GM19395 (cell line): ENCODE measurements around the gene PHF14.

Source experiments
- ATAC-seq: cut with Tn5 transposase; IDR thresholded peaks from one replicate; pipeline ENCODE4 v1.9.1; 2021; ENCODE audit warnings: mild to moderate bottlenecking, moderate library complexity; ENCODE audit not compliant: unreplicated experiment

PHF14 gene

DNA sequence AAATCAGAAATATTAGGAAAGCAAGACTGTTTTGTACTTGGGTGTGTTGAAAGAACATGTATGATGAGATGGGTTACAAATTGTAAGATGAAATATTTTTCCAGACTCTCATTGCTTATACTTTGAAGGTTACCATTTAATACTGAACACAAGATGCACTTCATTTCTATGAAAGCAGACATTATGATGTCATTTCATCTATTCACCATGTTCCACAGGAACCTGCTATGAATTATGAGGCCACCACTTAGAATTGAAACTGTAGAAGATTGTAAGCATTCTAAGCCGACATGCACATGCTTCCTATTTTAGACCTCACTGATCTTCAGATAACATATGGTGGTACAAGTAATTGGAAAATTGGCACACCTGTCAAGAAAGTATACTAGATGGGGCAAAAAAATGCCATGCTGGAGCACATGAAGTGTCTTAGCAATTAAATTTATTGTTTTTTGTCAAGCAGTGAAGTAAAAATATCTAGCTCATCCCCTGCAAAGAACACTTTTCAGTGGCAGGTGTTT lies 195.0 kb downstream of the PHF14 start:
- no peak for ATAC-seq

DNA sequence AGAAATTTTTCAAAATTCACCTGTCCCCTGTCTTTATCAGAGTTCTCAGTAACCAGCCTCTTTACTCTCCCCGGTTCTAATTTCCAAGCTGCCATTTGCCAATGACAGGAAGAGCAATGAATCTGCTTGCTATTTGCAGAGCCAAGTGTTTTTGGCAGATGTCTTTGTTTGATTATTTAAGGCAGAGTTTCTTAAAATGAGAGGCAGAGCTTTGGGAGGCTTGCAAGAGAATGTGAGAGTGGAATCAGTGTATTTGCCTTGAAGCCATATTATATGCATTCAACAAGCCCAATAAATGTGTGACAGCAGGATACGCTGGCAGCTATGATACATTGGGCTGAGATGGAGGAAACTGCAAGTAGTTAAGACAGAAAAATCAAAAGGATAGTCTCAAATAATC lies 196.5 kb downstream of the PHF14 start:
- no peak for ATAC-seq

DNA sequence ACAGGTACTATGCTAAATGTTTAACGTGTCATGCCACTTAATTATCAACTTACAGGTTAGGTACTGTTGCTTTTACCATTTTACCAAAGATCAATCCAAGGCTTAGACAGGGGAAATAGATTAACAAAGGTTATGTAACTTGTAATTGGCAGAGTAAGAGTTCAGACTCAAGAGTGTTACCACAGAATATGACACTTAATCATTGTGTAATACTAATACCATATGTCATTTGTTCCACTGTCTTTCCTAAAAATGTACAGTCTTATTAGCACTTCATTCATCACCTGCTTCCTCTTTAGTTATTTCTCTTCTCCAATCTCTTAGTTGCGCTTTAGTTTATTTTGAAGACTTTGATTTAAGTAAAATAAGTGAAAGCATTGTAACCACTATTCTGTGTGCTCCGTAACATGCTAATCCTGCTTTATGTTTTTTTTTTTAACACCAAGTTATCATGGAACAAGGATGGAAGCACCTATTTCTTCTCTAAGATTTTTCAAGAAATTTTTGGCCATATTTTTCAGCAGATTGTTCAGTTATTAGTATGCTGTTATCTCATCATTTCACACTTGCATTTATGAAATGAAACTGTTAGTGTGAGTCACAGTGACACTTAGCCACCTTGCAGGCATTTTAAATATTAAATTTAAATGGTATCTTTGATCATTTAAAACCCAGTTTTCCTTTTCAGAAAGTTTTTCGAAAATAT lies 197.3 kb downstream of the PHF14 start:
- ATAC-seq: no peak

DNA sequence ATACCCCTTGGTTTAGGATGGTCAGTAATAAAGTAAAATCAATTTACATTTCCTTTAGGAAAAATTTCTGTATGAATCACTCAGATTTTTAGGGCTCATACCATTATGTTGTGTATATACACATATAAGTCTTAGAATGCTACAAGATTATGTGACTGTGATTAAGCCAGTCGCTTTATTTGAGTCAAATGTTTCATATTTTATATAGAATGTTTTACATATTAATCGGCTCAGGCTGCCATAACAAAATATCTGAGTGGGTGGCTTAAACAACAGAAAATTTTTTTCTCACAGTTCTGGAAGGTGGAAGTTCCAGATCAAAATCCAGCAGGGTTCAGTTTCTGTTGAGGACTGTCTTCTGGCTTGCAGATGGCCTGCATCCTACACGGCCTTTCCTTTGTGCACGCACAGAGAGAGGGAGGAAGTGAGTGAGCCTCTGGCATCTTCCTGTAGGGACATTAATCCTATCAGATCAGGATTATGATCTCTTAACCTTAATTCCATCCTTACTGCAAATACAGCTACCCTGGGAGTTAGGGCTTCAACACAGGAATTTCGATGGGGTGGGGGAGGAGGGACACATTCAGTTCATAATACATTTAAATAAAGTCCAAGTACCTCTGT lies 198.0 kb downstream of the PHF14 start:
- ATAC-seq: no peak

DNA sequence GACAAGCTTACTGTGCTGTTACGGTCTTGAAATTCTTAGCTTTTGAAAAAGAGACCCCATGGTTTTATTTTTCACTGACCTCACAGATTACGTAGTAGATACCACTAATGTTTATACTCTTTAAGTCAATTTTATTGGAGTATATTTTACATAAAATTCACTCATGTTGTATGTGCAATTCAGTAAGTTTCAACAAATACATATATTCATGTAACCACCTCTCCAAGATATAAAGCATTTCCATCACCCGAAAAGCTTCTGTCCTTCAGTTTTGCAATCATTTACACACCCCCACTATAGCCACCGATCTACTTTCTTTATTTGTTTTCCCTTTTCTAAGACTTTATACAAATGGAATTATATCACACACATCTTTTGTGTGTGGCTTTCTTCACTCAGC lies 199.2 kb downstream of the PHF14 start:
- no peak for ATAC-seq

DNA sequence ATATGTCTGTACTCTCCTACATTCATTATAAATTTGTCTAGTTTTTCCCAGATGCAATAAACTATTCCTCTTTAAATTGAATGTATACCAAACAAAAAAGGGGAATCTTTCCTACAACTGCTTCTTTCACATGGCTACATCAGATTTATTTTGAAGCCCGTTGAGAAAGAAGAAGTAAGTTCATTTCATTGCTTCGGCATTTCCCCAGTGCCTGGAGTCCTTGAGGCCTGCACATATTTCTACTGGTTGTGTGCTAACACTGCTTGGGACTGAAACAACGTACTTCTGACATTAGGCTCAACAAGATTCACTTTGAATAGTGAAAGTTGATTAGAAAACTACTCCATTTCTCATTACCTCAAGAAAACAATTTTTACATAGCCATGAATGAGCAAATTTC lies 201.7 kb downstream of the PHF14 start:
- no peak for ATAC-seq

DNA sequence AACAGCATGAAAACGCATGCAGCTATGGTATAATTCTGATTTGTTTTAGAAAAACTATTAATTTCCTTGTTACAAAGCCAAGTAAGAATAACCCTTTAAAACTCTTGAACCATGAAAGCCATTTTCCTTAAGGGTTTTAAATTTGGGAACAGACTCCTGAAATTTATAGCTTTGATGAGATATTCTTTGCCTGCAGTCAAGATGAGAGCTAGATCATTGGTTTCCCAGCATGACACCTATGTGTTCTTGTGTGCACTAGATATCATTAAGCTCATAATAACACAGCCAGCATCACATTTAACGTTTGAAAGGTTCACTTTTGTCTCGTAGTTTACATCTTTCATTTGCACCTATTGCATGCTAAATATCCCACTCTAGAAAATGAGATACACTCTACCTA lies 202.2 kb downstream of the PHF14 start:
- ATAC-seq: no peak

DNA sequence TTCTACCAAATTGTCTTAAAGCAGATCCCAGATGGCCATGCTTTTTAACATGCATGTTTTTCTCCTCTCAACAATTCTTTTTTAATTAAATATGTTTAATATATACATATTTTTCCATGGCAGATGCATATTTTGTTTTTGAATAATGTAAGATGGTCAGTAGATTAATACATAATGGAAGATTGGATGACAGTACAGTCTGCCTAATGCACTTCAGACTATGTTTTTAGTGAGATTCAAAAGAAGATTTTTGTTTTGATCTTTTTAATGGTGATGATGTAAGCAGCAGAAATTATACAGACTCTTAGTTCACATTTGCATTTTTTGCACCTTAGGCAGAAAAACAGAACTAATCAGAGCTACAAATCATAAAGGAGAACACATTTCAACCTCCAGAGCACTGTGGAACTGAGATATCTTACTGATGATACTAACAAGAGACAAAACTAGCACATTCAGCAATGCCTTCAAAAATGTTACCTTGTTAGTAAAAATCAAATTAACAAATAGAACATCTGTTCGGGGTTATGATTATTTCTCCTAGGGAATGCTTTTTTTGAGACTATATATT lies 203.4 kb downstream of the PHF14 start:
- ATAC-seq: no peak

DNA sequence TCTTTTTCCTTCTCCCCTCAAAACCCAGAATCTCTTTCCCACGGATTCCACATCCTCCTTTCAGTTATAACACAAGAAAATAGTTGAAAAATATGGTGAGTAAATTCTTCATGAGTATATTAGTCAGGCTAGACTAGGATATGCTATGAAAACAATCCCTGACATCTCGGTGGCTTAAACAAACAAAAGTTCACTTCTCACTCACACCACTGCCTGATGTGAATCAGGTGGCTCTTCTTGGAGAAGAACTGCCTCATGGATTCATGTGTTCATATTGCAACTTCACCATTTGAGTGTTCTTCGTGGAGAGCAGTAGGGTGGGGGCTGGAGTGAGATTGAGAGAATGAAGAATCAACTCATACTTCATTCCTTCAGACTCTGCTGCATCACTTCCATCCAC lies 204.1 kb downstream of the PHF14 start:
- no peak for ATAC-seq

DNA sequence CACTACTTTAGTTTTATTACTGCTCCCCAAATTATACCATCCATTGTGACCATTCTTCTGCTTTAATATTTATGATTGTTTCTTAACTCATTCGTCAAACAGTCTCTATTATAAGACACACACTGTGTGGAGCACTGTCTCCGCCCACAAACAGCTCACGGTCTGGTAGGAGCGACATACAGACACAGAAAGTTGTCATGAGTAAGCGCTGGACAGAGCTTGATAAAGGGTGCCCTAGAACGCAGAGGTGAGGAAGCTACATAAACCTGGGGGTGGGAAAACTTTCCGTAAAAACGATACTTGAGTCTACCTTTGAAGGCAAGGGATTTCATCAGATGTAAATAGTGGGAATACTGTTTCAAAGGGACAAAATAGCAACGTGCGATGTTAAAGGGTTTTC lies 207.9 kb downstream of the PHF14 start:
- ATAC-seq: no peak

DNA sequence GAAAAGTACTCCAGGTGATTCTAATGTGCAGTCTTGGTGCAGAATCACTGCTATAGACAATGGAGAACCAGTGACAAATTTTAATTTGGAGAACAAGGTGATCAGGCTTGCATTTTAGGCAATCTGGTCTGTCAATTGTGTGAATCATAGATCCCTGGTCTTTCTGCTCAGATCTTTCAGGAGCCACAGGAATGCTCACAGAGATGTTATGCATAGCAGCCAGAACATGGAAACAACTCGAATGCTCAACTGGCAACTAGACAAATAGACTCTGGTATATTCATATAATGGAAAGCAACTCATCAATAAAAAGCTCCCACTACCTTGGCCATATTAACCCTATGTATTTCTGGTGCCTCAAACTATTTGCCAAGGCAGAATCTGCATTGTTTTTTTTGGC lies 209.1 kb downstream of the PHF14 start:
- no peak for ATAC-seq

DNA sequence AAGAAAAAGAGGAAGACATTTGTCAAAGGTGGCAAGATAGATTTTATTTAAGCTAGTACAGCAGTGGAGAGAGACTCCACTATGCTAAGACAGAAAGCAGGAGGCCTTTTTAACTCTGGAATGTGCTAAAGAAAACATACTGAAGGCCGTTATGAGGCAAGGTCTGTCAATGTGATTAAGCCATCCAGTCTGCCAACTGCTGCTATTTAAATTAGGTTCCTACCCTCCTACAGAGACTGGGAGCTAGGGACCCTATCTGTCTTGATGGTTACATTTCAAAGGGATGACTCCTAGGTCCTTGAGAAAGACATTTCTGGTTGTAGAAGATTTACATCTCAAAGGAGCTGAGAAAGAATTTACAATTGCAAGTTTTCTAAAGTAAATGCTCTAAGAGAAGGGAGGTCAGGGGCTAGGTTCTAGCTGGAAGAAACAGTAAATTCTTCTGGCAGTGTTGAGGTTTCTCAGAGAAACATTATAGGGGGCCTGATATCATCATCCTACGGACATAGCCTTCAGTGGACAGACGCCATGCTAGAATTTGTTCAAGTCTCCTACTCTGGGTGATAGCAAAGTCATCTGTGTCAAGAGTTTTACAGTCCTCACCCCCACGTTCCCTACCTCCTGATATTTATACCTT lies 211.6 kb downstream of the PHF14 start:
- no peak for ATAC-seq

DNA sequence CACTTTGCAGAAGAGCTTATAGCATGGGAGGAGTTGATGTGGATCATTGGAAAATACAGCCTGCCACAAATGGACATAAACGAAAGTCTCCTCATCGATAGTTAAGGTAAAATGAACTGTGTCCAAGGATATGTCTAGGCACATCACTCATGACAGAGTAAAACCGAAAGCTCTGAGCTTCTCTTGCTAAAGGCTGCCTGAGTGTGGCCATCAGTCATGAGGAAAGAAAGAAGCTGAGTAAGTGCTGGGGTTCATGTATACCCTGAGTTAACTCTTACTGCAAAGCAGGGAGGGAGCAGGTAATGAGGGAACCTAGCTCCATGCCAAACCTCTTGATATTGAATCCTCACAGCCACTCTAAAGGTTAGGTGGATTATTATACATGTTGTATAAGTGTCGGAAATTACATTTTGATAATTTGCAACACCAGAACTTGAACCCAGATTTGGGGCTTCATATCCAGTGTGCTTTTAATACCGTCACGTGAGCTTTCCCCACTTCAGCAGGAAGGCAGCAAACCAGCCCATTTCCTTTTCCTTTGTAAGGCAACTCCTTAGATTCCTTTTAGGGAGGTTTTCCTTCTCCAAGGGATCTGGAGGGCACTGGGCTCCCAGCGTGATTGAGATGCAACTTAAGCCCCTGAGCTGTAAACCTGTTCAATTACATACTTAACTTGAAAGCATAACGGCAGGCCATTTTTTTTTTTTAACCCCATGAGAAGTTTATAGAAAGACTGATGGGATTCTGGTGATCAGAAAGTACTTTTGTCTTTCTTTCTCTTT lies 215.0 kb downstream of the PHF14 start:
- no peak for ATAC-seq

DNA sequence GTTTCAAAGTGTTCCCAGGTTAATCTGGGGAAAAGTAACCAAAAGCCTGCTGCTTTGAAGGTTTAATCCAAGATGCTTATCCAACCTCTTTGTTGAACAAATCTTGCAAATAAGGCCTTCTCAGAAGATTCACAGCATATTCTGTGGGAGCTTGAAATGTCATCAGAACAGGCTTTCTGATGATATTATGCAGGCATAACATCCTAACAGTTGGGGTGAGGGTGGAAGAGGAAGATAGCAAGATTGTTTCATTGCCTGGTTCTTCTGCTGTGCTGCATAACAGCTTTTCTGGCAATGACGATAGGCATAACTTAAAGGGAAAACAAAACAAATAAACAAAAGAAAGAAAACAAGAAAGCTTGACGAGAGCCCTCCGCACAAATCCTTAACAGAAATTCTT lies 217.4 kb downstream of the PHF14 start:
- ATAC-seq: no peak

DNA sequence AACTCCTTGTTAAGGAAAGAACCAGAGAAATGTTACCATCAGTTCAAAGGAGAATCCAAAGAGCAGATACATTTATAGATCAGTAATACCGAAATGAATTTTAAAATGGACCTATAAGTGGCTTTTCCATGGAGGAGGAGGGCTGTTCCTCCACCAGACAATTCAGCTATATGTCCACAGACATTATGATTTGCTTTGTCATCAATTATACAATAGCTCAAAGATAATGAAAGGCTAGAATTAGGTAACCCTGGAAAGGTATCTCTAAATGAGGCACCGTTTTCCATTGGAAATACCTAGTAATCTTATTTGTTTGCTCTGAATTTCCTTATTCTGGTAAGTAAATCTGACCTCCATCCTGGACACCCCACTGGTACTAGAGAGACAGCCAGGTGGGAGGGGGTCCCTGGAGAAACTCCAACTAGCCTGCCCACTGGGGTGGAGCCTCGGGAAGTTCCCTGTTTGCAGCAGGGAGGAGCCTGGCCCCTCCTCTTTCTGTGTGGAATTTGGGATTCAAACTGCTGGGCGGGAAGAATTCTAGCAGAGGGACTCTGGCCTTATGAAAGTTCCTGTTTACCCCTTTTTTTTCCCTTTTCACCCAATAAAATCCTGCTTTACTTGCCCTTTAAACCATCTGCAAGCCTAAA lies 218.0 kb downstream of the PHF14 start:
- no peak for ATAC-seq

DNA sequence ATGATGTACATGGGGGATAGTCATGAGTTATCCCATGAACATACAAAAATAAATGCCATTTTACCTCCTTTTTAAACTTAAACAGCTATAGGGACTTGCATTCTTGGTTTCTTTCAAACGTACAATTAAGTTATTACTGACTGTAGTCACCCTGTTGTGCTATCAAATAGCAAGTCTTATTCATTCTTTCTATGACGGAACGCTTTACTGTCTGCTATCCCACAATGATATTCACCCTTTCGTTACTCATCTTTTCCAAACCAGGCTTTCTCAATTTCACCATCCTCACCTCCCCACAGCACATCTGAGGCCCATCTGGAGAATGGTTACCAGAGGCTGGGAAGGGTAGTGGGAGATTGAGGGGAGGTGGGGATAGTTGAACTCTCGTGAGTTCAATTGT lies 218.8 kb downstream of the PHF14 start:
- no peak for ATAC-seq

DNA sequence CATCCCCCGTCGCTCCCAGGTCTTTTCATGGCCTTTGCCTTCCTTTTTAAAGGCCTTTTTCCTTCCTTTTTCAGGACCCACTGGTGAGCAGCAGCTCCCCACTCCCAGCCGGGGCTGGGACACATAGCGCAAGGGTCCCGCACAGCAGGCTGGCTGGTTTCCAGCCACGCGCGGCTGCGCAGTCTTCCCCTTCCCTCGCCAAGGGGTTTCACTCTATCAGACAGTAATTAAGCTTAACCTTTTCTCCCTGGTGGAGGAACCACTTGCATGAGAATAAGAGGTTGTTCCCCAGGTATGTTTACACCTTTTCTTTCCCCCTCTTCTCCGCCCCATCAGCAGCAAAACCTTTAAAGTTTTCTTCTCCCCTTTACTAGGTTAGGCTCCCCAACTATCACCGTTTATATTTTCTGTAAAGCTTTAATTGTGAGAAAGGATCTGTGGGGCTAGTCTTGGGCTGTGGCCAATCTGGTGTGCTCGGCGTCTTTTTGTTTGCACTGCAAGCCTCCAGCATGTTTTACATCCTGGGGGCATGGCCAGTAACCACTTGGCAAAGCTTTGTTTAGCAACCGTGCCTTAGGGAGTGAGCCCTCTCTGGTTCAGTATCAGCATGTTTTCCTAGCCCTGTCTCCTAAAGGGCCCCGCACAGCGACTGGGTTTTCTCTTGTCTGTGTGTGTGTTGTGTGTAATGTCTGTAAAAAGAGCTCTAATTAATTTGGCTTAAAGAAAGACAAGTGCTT lies 219.6 kb downstream of the PHF14 start:
- ATAC-seq: no peak

DNA sequence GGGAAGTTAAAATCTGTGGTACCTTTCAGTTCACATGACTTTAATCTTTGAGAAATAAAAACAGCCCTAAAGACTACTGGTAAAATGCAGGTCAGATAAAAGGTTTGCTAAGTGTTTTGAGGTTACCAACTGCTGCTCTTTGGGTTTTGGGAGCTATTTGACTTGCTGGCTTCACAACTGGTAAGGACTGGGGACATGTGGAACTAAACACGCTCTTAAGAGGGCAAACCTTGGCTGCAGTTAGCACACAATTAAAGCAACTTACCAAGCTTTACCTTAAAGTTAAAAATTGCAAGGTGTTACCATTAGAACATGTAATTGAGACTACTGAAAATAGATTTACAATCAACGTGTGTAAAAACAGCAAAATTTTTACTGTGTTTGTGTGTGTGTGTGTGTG lies 220.2 kb downstream of the PHF14 start:
- ATAC-seq: no peak

DNA sequence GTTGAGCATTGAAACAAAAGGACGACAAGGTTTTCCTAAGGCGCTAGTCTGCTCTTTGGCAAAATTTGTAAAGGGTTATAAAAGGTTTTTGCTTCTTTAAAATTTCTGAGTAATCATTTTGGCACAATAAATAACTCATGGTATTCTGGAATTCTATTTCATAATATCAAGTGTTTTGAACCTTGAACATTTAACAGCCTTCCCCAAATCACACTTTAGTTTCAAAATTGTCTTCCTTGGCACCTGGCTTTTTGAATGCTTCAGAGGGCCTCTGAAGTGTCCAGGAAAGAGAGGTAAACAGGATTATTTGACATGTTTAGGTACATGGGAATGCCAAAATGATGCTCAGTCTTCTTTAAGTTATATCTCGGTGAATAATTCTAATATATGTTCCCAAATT lies 220.8 kb downstream of the PHF14 start:
- ATAC-seq: no peak

DNA sequence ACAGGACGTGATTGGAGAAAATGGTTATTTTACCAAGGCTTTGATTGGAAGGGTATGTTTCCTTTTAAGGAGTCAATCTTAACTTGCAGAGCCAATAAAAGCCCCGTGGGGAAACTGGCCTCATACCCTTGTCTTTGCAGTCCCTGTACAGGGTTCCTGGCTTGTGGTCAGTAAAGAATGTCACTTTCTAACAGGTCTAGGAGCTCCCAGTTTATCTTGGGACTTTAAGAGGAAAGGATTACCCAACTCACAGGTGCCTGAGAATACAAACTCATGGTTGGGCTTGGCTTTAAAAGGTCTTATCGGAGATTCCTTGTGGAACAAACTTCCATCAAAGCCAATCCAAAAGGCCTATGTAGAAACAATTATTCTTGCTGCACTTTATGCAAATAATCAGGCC lies 221.8 kb downstream of the PHF14 start:
- ATAC-seq: no peak
